HL-60 (cell line): ENCODE results near the gene OR11L1.

Experiments
- GABPA ChIP-seq: IDR thresholded peaks from 2 replicates; pipeline ENCODE4 v1.6.1; 2012; ENCODE audit warnings: low read depth
- POLR2AphosphoS5 ChIP-seq: IDR thresholded peaks from 2 replicates; pipeline ENCODE4 v1.6.1; 2012; ENCODE audit warnings: low read depth
- SPI1 ChIP-seq: IDR thresholded peaks from 2 replicates; pipeline ENCODE4 v1.6.1; 2012; ENCODE audit warnings: low read depth, mild to moderate bottlenecking, borderline replicate concordance
- TF ChIP-seq, protein P1 (sequence below): IDR thresholded peaks from one replicate; pipeline ENCODE4 v1.5.1; 2011; ENCODE audit warnings: low read length, control low read depth, inconsistent platforms; ENCODE audit not compliant: insufficient read depth

DNA sequence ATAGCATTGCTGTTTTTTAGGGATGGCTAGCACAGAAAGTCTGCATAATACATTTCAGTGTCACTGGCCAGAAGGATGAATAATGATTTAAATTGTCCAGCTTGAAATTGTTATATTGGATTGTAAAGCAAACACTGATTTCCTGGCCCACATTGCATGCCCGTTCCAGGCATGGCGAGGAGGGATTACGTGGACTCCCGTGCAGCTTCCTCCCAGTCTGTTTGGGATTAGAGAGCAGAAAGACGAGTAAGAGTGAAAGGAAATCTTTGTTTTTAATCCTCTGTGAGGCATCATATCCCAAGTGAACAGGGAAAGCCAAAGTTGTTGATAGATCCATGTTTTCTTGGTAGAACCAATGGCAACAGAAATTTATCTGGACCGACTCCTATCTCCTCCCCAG is 23.7 kb upstream of the OR11L1 start:
- TF ChIP-seq, protein P1, sequence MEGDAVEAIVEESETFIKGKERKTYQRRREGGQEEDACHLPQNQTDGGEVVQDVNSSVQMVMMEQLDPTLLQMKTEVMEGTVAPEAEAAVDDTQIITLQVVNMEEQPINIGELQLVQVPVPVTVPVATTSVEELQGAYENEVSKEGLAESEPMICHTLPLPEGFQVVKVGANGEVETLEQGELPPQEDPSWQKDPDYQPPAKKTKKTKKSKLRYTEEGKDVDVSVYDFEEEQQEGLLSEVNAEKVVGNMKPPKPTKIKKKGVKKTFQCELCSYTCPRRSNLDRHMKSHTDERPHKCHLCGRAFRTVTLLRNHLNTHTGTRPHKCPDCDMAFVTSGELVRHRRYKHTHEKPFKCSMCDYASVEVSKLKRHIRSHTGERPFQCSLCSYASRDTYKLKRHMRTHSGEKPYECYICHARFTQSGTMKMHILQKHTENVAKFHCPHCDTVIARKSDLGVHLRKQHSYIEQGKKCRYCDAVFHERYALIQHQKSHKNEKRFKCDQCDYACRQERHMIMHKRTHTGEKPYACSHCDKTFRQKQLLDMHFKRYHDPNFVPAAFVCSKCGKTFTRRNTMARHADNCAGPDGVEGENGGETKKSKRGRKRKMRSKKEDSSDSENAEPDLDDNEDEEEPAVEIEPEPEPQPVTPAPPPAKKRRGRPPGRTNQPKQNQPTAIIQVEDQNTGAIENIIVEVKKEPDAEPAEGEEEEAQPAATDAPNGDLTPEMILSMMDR, result no peak
- TF ChIP-seq SPI1 (no peak), GABPA (no peak), POLR2AphosphoS5 (no peak)
